CMK (cell line): ENCODE measurements around the gene PIGZ.
"Not testable (repeated sequence)": the region's sequence is repeated elsewhere in the genome, so short reads cannot be mapped to it uniquely, and the experiment has no call there.

Source experiments
- DNase-seq: peaks from one replicate; pipeline ENCODE4 v3.0.0-alpha.2; 2010; ENCODE audit warnings: low read depth

Gene PIGZ

DNA sequence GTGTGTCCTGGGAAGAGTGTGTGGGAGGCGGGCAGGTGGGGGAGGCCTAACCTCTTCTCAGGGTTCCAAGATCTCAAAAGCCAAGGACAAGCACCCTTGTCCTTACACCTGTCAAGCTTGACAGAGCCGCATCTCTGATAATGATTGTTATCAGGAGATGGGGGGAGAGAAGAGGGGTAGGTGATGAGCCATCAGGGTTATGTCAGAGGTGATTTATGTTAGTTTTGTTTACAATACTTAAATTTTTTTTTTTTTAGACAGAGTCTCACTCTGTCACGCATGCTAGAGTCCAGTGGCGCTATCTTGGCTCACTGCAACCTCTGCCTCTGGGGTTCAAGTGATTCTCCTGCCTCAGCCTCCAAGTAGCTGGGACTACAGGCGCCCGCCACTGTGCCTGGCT lies 18.9 kb downstream of the PIGZ start:
- DNase-seq, result no peak

DNA sequence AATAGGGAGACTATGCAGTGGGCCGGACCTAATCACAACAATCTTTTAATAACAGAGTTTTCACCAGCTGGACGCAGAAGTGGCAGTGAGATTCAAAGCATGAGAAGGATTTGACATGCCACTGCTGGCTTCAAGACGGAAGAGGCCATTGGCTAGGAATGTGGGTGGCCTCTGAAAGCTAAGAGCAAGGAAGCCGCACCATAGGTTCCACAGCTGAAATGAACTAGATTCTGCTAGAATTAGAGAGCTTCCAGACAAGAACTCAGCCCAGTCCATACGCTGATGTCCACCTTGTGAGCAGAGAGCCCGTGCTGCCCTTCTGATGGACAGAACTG lies 19.4 kb downstream of the PIGZ start:
- DNase-seq, result no peak

DNA sequence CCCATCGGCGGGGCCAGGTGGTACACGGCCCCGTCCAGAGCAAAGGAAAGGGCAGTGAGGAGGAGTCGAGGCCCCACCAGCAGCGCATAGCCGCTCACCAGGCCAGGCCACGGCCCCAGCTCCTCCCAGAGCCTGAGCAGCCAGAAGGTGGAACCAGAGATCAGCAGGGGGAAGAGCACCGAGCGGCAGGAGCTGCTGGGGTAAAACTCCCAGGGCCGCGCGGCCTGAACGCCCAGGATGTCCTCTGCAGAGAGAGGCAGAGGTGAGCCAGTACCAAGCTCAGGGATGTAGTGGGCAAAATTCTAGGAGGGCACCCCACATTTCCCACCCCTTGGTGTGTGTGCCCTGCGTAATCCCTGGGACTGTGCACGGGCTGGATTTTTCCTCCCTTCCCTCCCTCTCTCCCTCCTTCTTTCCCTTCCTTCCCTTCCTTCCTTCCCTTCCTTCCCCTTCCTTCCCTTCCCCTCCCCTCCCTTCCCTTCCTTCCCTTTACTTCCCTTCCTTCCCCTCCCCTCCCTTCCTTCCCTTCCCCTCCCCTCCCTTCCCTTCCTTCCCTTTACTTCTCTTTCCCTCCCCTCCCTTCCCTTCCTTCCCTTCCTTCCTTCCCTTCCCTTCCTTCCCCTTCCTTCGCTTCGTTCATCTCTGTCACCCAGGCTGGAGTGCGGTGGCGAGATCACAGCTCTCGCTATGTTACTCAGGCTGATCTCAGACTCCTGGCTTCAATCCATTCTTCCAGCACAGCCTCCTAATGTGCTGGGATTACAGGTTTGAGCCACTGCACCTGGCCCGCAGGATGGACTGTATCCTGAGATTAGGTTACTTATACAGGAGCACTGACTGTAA lies 20.0 kb downstream of the PIGZ start:
- DNase-seq, result no peak

DNA sequence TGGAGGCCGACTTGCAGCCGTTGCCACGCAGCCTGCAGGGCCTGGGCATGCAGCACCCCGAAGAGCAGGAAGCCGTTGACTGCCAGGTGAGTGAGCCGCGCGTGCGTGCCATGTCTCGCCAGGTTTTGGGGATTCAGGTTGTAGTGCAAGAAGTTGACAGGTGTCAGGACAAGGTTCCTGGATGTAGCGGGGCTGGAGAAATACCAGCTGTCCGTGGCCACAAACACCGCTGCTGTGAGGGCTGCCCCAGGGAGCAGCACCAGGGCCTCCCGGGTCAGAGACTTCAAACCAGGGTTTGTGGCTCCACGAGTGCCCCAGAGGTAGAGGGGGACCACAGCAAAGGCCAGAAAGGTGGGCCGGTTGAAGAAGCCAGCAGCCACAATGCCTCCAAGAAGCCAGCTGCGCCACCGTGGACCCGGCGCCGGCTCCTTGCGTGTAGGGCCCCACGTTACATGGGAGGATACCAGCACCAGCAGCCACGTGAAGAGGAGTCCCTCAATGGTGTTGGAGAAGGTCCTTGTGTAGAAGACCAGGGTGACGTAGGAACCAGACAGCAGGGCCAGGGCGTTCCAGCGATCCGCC lies 20.7 kb downstream of the PIGZ start:
- no peak for DNase-seq

GRCh38 chr3:196947136-196947859 lies 21.3 kb downstream of the PIGZ start:
- no peak for DNase-seq

GRCh38 chr3:196944037-196944790 lies 24.4 kb downstream of the PIGZ start:
- not testable (repeated sequence) for DNase-seq

- DNase-seq, result no peak
These were observed 25.7 kb downstream of the PIGZ start for GRCh38 chr3:196942915-196943277.

DNA sequence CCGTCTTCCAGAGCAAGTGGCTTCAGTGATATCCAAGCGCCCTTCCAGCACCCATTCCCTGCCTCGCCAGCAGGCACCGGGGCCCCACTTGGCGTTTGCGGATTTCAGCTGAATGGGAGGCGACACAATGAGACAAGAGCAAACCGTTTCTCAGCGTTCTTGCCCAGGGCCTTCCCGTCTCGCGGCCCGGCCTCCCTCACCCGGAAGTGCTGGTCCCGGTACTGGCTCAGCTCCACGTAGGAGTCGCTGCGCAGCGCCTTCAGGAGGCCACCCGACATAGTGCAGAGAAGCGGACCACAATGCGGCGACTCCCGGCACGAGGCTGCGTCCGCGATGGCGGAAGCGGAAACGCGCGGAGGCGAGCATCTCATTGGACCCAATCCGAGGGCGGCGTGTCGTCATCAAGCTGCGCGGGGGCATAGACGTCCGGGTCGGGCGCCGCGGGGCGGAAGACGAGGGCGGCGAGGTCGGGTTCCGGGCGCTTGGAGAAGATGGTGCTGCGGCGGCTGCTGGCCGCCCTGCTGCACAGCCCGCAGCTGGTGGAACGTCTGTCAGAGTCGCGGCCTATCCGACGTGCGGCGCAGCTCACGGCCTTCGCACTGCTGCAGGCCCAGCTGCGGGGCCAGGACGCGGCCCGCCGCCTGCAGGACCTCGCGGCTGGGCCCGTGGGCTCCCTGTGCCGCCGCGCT lies 26.3 kb downstream of the PIGZ start, which contains the start of gene NCBP2:
Gene NCBP2, minus strand, starts transcription at position 303 of the 689 bp plus-strand sequence. Its CDS starts 25 bp downstream, at position 278.
- DNase-seq, result peak; percentile 95

DNA sequence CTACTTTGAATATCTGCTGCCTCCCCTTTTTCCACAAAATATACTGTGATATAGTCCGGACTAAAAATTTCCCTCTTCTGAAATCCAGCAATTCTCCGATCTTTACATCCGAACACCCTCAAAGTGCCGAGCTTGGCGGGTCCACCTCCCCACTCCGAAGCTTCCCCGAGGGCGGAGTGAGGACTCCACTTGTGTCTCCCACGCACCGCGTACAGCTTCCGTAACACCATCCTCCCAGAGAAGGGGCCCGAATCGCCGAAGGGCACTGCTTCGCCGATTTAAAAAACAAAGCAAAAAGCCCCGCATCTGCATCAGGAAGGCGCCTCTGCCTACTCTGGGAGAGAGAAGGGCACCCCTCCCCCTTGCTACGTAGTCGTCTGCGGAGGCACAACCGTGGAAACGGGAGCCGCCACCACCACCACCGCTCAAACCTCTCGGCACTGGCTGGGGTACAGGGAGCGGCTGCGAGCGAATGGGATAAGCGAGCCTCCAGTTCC lies 26.9 kb downstream of the PIGZ start:
- peak; percentile 32 for DNase-seq

DNA sequence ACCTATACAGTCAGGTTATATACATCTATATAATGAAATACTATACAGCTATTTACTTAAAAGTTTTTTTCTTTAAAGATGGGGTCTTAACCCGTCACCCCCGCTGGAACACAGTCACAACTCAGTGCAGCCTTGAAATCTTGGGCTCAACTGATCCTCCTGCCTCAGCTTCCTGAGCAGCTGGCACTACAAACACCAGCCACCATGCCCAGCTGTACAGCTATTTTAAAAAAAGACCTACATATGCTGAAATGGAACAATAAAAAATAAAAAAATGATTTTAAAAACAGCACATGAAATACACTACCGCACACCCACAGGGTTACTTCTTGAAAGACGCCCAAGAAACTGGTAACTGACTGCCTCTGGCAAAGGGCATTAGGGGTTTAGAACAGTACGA lies 30.1 kb downstream of the PIGZ start:
- no peak for DNase-seq

- no peak for DNase-seq
These were observed 30.5 kb downstream of the PIGZ start for GRCh38 chr3:196938124-196938523.

- no peak for DNase-seq
These were observed 32.3 kb downstream of the PIGZ start for GRCh38 chr3:196936288-196936687.

DNA sequence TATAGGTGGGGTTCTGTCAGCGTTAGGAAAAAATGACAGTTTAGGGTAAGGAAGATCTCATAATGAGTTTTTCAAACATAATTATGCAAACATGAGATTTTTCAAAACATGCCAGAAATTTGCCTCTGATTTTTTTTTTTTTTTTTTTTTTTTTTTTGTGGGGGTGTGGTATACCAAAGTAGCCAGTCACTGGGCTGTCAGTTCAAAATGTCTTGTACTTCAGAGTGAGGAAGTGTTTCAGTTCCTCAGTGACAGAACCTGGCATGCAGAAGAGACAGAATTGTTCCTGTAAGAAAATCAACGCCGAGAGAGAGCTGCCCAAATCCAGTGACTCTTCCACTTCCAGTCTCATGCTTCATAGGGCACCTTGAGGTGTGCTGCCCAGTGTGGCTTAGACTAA lies 36.0 kb downstream of the PIGZ start:
- no peak for DNase-seq

DNA sequence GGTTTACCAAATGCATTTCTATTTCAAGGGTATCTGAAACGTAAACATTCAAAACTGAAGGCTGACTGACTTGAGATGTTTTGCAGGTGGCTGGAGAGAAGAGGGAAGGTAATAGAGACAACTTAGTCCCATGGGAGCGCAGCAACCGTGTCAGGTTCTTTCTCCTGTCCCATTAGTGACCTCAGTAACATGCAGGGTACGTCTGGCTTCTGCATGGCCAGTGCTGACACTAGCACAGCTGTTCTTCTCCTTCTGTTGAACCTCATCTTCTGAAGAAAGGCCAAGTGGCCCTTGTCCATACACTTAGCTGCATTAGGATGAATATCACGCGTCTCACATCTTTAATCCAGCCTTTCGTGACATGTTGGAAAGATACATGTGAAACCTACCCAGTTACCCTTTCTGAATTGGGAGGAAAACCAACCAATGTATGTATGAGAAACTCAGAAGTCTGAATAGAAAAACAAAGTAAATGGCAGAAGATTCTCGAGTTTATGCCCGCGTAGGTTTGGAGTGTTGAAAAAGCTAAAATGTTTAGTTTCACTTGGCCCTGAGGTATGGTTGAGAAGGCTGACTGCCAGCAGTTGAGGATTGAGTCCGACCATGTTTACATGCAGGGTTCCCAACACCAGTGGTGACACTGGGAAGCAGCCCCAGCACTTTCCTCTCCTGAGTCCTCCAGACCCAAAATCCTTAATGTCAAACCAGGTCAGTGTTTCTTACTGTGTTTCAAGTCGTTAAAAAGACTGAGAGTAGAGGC lies 36.6 kb downstream of the PIGZ start:
- no peak for DNase-seq

- DNase-seq, result no peak
These were observed 37.5 kb downstream of the PIGZ start for GRCh38 chr3:196931157-196931556.

DNA sequence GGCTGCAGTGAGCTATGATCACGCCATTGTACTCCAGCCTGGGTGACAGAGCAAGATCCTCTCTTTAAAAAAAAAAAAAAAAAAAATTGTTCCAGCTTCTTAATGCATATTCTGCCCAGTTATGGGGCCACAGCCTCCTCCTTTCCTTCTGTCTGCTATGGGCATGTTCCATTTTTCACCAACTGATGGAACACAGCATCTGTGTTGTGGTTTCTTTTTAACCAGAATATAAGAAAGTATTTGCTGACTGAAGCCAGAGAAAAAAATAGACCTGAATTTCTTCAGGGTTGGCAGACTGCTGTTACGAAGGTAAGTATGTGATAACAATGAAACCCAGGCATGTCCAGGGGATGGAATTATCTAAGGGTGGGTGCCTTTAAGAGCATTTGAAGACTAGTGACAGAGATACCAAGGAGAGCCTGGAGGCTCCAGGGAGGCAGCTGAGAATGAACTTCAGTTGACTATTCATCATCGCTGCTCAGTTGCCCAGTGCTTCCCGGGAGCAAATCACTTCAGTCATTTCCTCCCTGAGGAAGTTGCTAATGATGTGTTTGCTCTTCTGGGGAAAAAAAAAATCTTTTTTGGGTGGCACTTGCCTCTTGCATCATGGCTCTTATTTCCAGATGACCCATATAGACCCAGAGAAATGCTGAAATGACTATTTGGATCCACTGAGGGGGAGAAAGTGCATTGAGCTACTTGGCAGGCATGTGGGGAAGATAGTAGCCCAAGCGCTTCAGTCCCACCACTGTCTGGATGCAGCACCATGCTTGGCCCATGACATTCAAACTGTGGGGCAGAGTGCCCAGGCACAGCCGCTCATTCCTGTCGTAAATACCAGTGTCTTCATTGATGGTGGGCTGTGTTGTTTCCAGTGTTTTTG lies 40.8 kb downstream of the PIGZ start:
- DNase-seq, result no peak

- DNase-seq, result no peak
These were observed 47.9 kb downstream of the PIGZ start for GRCh38 chr3:196920733-196921132.

DNA sequence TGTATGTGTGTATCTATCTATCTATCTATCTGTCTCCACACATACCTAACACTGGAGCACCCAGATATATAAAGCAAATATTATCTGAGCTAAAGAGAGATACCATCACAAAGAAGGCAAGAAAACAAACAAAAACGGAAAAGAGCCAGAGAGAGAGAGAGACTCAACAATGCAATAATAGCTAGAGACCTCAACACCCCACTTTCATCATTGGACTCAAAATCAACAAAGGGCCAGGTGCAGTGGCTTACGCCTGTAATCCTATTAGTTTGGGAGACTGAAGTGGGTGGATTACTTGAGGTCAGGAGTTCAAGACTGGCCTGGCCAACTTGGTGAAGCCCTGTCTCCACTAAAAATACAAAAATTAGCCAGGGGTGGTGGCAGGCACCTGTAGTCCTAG lies 49.7 kb downstream of the PIGZ start:
- DNase-seq, result no peak

DNA sequence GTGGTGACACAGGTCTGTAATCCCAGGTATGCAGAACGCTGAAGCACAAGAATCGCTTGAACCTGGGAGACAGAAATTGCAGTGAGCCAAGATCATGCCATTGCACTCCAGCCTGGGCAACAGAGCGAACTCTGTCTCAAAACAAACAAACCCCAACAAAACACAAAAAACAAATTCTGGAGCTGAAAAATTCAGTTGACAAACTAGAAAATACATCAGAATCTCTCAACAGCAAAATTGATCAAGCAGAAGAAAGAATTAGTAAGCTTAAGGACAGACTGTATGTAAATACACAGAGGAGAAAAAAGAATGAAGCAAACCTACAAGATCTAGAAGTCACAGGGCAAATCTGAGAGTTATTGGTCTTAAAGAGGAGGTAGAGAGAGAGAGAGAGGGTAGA lies 51.6 kb downstream of the PIGZ start:
- DNase-seq, result no peak

GRCh38 chr3:196916221-196916620 lies 52.4 kb downstream of the PIGZ start:
- DNase-seq, result no peak
